GM12891 (cell line): ENCODE measurements around the gene DOCK7.

Source experiments
- POLR2A ChIP-seq: IDR thresholded peaks from 2 replicates; pipeline ENCODE4 v1.6.1; 2011; ENCODE audit warnings: low read depth, low read length, control low read depth
- POLR2AphosphoS5 ChIP-seq: IDR thresholded peaks from 2 replicates; pipeline ENCODE4 v1.6.1; 2011; ENCODE audit warnings: low read depth, low read length, control low read depth
- TAF1 ChIP-seq: IDR thresholded peaks from 2 replicates; pipeline ENCODE4 v1.6.1; 2011; ENCODE audit warnings: low read depth, low read length, control low read depth

- TF ChIP-seq TAF1 = no peak
- TF ChIP-seq POLR2A = no peak
- TF ChIP-seq POLR2AphosphoS5 = no peak
Observed at GRCh38 chr1:62685431-62685859, 2.7 kb downstream of the DOCK7 start.
